ENCODE data around the gene TBXAS1. TPM values are rescaled to one million over a fixed set of nuclear protein-coding genes. Genes with fewer than 3 reads are reported as not detected.

Gene TBXAS1
- total and polyA plus RNA-seq, 4 donors: 19.6 to 126 (median 55.2) TPM

GRCh38 chr7:140028311-140028710, 199.2 kb downstream of the TBXAS1 start:
- DNase-seq (no peak), ATAC-seq (ENCODE audit: insufficient read depth, low FRiP score) (no peak)
- no peaks in the 10 kb centered on the region for H3K9me3 ChIP-seq (ENCODE audit: control insufficient read depth in 4 of 4, insufficient read depth in 3 of 4, low read length in 3 of 4)
- 97% methylated on average over 4 of the region's 4 CpGs for WGBS, 2 donors
- H3K27me3 ChIP-seq (ENCODE audit: control insufficient read depth in 3 of 3, insufficient read depth in 3 of 3, low read length in 2 of 3): no peaks in the 10 kb centered on the region
- H3K36me3 ChIP-seq (ENCODE audit: control insufficient read depth in 4 of 4, insufficient read depth in 4 of 4, low read length in 4 of 4): peaks cover 0 to 42% (median 6%) of the 10 kb centered on the region in 4 donors
- H3K4me3 ChIP-seq: no peak overlapping the region
- H3K4me1 ChIP-seq (ENCODE audit: control insufficient read depth in 5 of 5, insufficient read depth in 5 of 5, low read length in 5 of 5): no peaks in the 10 kb centered on the region
- no peak for TF ChIP-seq CTCF (IDR thresholded peaks at IDR 0.05; ENCODE audit: control extremely low read depth, extremely low read depth)
- H3K9ac ChIP-seq (ENCODE audit: insufficient read depth in 1 of 2, low read length in 2 of 2): no peak overlapping the region
- H3K27ac ChIP-seq (ENCODE audit: low read depth in 1 of 2, low read length in 1 of 2): no peak overlapping the region

GRCh38 chr7:140029072-140029471, 200.0 kb downstream of the TBXAS1 start:
- ATAC-seq (ENCODE audit: insufficient read depth, low FRiP score) (no peak), DNase-seq (no peak)
- WGBS, 2 donors: 92% methylated on average over 1 of the region's 1 CpG
- Histone ChIP-seq H3K4me3 (no peak overlapping the region), H3K36me3 (ENCODE audit: control insufficient read depth in 4 of 4, insufficient read depth in 4 of 4, low read length in 4 of 4) (peaks cover 0 to 43% (median 8%) of the 10 kb centered on the region in 4 donors), H3K27ac (ENCODE audit: low read depth in 1 of 2, low read length in 1 of 2) (no peak overlapping the region), H3K9me3 (ENCODE audit: control insufficient read depth in 4 of 4, insufficient read depth in 3 of 4, low read length in 3 of 4) (no peaks in the 10 kb centered on the region), H3K4me1 (ENCODE audit: control insufficient read depth in 5 of 5, insufficient read depth in 5 of 5, low read length in 5 of 5) (no peaks in the 10 kb centered on the region), H3K27me3 (ENCODE audit: control insufficient read depth in 3 of 3, insufficient read depth in 3 of 3, low read length in 2 of 3) (no peaks in the 10 kb centered on the region), H3K9ac (ENCODE audit: insufficient read depth in 1 of 2, low read length in 2 of 2) (no peak overlapping the region)
- no peak for TF ChIP-seq CTCF (IDR thresholded peaks at IDR 0.05; ENCODE audit: control extremely low read depth, extremely low read depth)

GRCh38 chr7:140031364-140031763, 202.3 kb downstream of the TBXAS1 start:
- WGBS, 2 donors: 92 to 93% methylated on average over 1 of the region's 1 CpG
- H3K27me3 ChIP-seq (ENCODE audit: control insufficient read depth in 3 of 3, insufficient read depth in 3 of 3, low read length in 2 of 3): no peaks in the 10 kb centered on the region
- H3K27ac ChIP-seq (ENCODE audit: low read depth in 1 of 2, low read length in 1 of 2): no peak overlapping the region
- DNase-seq (no peak), ATAC-seq (ENCODE audit: insufficient read depth, low FRiP score) (no peak)
- no peak for TF ChIP-seq CTCF (IDR thresholded peaks at IDR 0.05; ENCODE audit: control extremely low read depth, extremely low read depth)
- no peaks in the 10 kb centered on the region for H3K9me3 ChIP-seq (ENCODE audit: control insufficient read depth in 4 of 4, insufficient read depth in 3 of 4, low read length in 3 of 4)
- H3K36me3 ChIP-seq (ENCODE audit: control insufficient read depth in 4 of 4, insufficient read depth in 4 of 4, low read length in 4 of 4): peaks cover 0 to 27% (median 8%) of the 10 kb centered on the region in 4 donors
- no peak overlapping the region for H3K9ac ChIP-seq (ENCODE audit: insufficient read depth in 1 of 2, low read length in 2 of 2)
- peaks cover 0 to 3% (median 0%) of the 10 kb centered on the region in 5 donors for H3K4me1 ChIP-seq (ENCODE audit: control insufficient read depth in 5 of 5, insufficient read depth in 5 of 5, low read length in 5 of 5)
- no peak overlapping the region for H3K4me3 ChIP-seq

GRCh38 chr7:140033036-140033435, 204.0 kb downstream of the TBXAS1 start:
- no peak for TF ChIP-seq CTCF (IDR thresholded peaks at IDR 0.05; ENCODE audit: control extremely low read depth, extremely low read depth)
- no peak overlapping the region for H3K27ac ChIP-seq (ENCODE audit: low read depth in 1 of 2, low read length in 1 of 2)
- no peak overlapping the region for H3K4me3 ChIP-seq
- peaks cover 0 to 5% (median 0%) of the 10 kb centered on the region in 5 donors for H3K4me1 ChIP-seq (ENCODE audit: control insufficient read depth in 5 of 5, insufficient read depth in 5 of 5, low read length in 5 of 5)
- H3K9me3 ChIP-seq (ENCODE audit: control insufficient read depth in 4 of 4, insufficient read depth in 3 of 4, low read length in 3 of 4): no peaks in the 10 kb centered on the region
- H3K9ac ChIP-seq (ENCODE audit: insufficient read depth in 1 of 2, low read length in 2 of 2): no peak overlapping the region
- H3K36me3 ChIP-seq (ENCODE audit: control insufficient read depth in 4 of 4, insufficient read depth in 4 of 4, low read length in 4 of 4): peaks cover 3 to 26% (median 9%) of the 10 kb centered on the region in 4 donors
- 95 to 96% methylated on average over 8 of the region's 8 CpGs for WGBS, 2 donors
- no peaks in the 10 kb centered on the region for H3K27me3 ChIP-seq (ENCODE audit: control insufficient read depth in 3 of 3, insufficient read depth in 3 of 3, low read length in 2 of 3)
- no peak for DNase-seq
- ATAC-seq (ENCODE audit: insufficient read depth, low FRiP score): no peak
